MCF 10A (cell line): ENCODE measurements around the gene RYR1. TPM values are rescaled to one million over a fixed set of nuclear protein-coding genes. Genes with fewer than 3 reads are reported as not detected.

Experiments used
- BruUV-seq: library from RNA; stranded (reverse); fragments of 400-500 nt; replicated peaks from 2 replicates; lab custom pipeline; 2021; lab: Mats Ljungman, UMichigan
- CTCF ChIA-PET: fragments of 300-600 bp; sonication (Branson Sonifier 250); formaldehyde crosslinking; extraction: SDS; loops from one replicate; lab custom pipeline; 2021; ENCODE audit warnings: antibody characterized with exemption, inconsistent platforms; lab: Yijun Ruan, JAX
- POLR2A ChIA-PET: fragments of 300-600, 350-650 bp; sonication (Branson Sonifier 250); formaldehyde crosslinking; extraction: SDS; loops from one replicate; lab custom pipeline; 2020; ENCODE audit warnings: antibody characterized with exemption, inconsistent platforms; lab: Yijun Ruan, JAX
- DNase-seq: peaks from one replicate; pipeline ENCODE4 v3.0.0-alpha.2; 2018; ENCODE audit not compliant: unreplicated experiment
- H3K27ac Mint-ChIP-seq: one replicate; pipeline ENCODE4 v1.8.0; 2022; ENCODE audit warnings: mild to moderate bottlenecking, low read depth, mixed read lengths; ENCODE audit not compliant: unreplicated experiment
- H3K27me3 Mint-ChIP-seq: one replicate; pipeline ENCODE4 v1.8.0; 2022; ENCODE audit warnings: mixed read lengths; ENCODE audit not compliant: insufficient read depth, unreplicated experiment
- H3K36me3 Mint-ChIP-seq: one replicate; pipeline ENCODE4 v1.8.0; 2022; ENCODE audit warnings: mild to moderate bottlenecking, moderate library complexity, mixed read lengths; ENCODE audit not compliant: insufficient read depth, unreplicated experiment
- H3K4me1 Mint-ChIP-seq: one replicate; pipeline ENCODE4 v1.8.0; 2022; ENCODE audit warnings: mixed read lengths; ENCODE audit not compliant: insufficient read depth, unreplicated experiment
- H3K4me3 Mint-ChIP-seq: one replicate; pipeline ENCODE4 v1.8.0; 2022; ENCODE audit warnings: mild to moderate bottlenecking, moderate library complexity, mixed read lengths; ENCODE audit not compliant: unreplicated experiment
- H3K9me3 Mint-ChIP-seq: one replicate; pipeline ENCODE4 v1.8.0; 2022; ENCODE audit warnings: mixed read lengths; ENCODE audit not compliant: unreplicated experiment
- CTCF ChIP-seq: fragments of 200-600 bp; IDR thresholded peaks from one replicate; pipeline ENCODE4 v1.8.0; 2022; ENCODE audit warnings: antibody characterized with exemption, mild to moderate bottlenecking; ENCODE audit not compliant: unreplicated experiment
- intact Hi-C: fragments of 100-400 bp; cut with micrococcal nuclease; formaldehyde crosslinking; loops from 2 replicates; pipeline ENCODE4 v1.14.1; 2022
- total RNA-seq: library from RNA; stranded (reverse); gene quantifications from 2 replicates; pipeline ENCODE4 v1.2.3, GENCODE V29; 2022

Gene RYR1
- total RNA-seq, 1 experiment from 2014 or later, result 0.28 TPM

- ChIA-PET POLR2A (interaction anchor here (0.8 to 7.7 kb wide), 7 partner anchors 13 to 121 kb away, joined by 3 to 81 read pairs (median 5); partner anchors contain the start of genes ACTN4 and EIF3K), CTCF (interaction anchor here (0.6 to 4.4 kb wide), 18 partner anchors 9 to 295 kb away, joined by 3 to 46 read pairs (median 4); partner anchors contain the start of genes EIF3K, MAP4K1, MRPS12 and SARS2)
- Mint-ChIP-seq H3K9me3 (no peaks in the 10 kb centered on the region), H3K27ac (peak overlapping the region; percentile 47), H3K36me3 (peaks cover 46% of the 10 kb centered on the region), H3K4me1 (peaks cover 17% of the 10 kb centered on the region), H3K4me3 (no peak overlapping the region), H3K27me3 (no peaks in the 10 kb centered on the region)
- intact Hi-C loops, result loop anchor here (2.0 to 10.0 kb wide), 3 partner anchors 79 to 401 kb away; no protein-coding TSS in a partner anchor
- DNase-seq, result no peak
- no peak for TF ChIP-seq CTCF
- no TSS peak for BruUV-seq
These were observed 202.2 kb downstream of the RYR1 start for GRCh38 chr19:38635483-38636399.

Other genes starting within 250 kb of the RYR1 start
- 1.0 and 1.2 TPM in 2 replicates for gene DPF1, start 209.5 kb upstream of the RYR1 start, total RNA-seq
- not detected in 2 replicates for gene PPP1R14A, start 177.3 kb upstream of the RYR1 start, total RNA-seq
- gene SPINT2, start 169.1 kb upstream of the RYR1 start, total RNA-seq, result 277 and 333 TPM in 2 replicates
- 343 and 381 TPM in 2 replicates for gene C19orf33, start 129.4 kb upstream of the RYR1 start, total RNA-seq
- gene YIF1B, start 117.7 kb upstream of the RYR1 start, total RNA-seq, result 49.2 and 60.3 TPM in 2 replicates
- gene KCNK6, start 113.8 kb upstream of the RYR1 start, total RNA-seq, result 5.3 and 6.2 TPM in 2 replicates
- 1.4 and 4.5 TPM in 2 replicates for gene CATSPERG, start 97.9 kb upstream of the RYR1 start, total RNA-seq
- gene PSMD8, start 59.1 kb upstream of the RYR1 start, total RNA-seq, result 289 and 311 TPM in 2 replicates
- gene GGN, start 45.7 kb upstream of the RYR1 start, total RNA-seq, result 0.27 and 1.4 TPM in 2 replicates
- 5.6 and 9.0 TPM in 2 replicates for gene SPRED3, start 45.0 kb upstream of the RYR1 start, total RNA-seq
- 18.8 and 19.9 TPM in 2 replicates for gene FAM98C, start 30.6 kb upstream of the RYR1 start, total RNA-seq
- not detected in 2 replicates for gene RASGRP4, start 7.5 kb upstream of the RYR1 start, total RNA-seq
- 0.56 and 1.9 TPM in 2 replicates for gene MAP4K1, start 184.3 kb downstream of the RYR1 start, total RNA-seq
- 342 and 375 TPM in 2 replicates for gene EIF3K, start 185.5 kb downstream of the RYR1 start, total RNA-seq
- 300 and 320 TPM in 2 replicates for gene ACTN4, start 214.0 kb downstream of the RYR1 start, total RNA-seq